ENCODE data around the gene NFIX. TPM values are rescaled to one million over a fixed set of nuclear protein-coding genes. Genes with fewer than 3 reads are reported as not detected.

Gene NFIX
- total and polyA plus RNA-seq, 2 donors (not counting 3 experiments of a cell fraction or from before 2014, with no cell fraction given) = 9.8 to 37.7 TPM

GRCh38 chr19:13022859-13023636 is 27.8 kb downstream of the NFIX start:
- CTCF ChIA-PET = interaction anchor here (0.7 to 4.5 kb wide), 12 partner anchors 10 to 239 kb away, joined by 3 to 38 read pairs (median 6); no protein-coding TSS in a partner anchor
- TF ChIP-seq POLR2A (IDR thresholded peaks at IDR 0.05; ENCODE audit: low read depth, low read length) (peak; percentile 31), POLR2AphosphoS5 (IDR thresholded peaks at IDR 0.05; ENCODE audit: insufficient read depth, low read depth, low read length) (no peak), MAX (IDR thresholded peaks at IDR 0.05; ENCODE audit: insufficient read depth, insufficient read length) (peak; percentile 2)
- Histone ChIP-seq H3K9me1 (replicated peaks; ENCODE audit: control insufficient read depth, extremely low read depth, insufficient read depth, low read length) (no peaks in the 10 kb centered on the region), H3K27ac (ENCODE audit: insufficient read depth, low read depth, low read length) (peak overlapping the region; percentile 33), H3K79me2 (ENCODE audit: control insufficient read depth, insufficient read depth, low read length) (no peaks in the 10 kb centered on the region), H3K4me1 (ENCODE audit: control insufficient read depth, extremely low read depth, insufficient read depth, low read length) (peaks cover 52% of the 10 kb centered on the region), H3K9ac (replicated peaks; ENCODE audit: extremely low read depth, insufficient read depth, low read length) (peak overlapping the region; percentile 44), H3K4me2 (ENCODE audit: insufficient read depth, low read length) (peak overlapping the region; percentile 70), H4K20me1 (replicated peaks; ENCODE audit: control insufficient read depth, extremely low read depth, insufficient read depth, low read length) (no peaks in the 10 kb centered on the region), H3K9me3 (replicated peaks; ENCODE audit: control insufficient read depth, insufficient read depth, low read length) (no peaks in the 10 kb centered on the region), H3K4me3 (replicated peaks in 1 of 3; ENCODE audit: insufficient read depth in 1 of 3, low read depth in 1 of 3, low read length in 3 of 3) (peak overlapping the region; percentile 28 to 84 (median 59)), H3K27me3 (ENCODE audit: control insufficient read depth in 2 of 2, insufficient read depth in 2 of 2, low read length in 2 of 2) (no peaks in the 10 kb centered on the region), H3K36me3 (ENCODE audit: control insufficient read depth in 2 of 2, extremely low read depth in 1 of 2, insufficient read depth in 2 of 2, low read length in 2 of 2) (no peaks in the 10 kb centered on the region), H2AFZ (ENCODE audit: low read depth, low read length) (peak overlapping the region; percentile 88)
- DNase-seq (ENCODE audit: low read depth, low spot score) (peak; percentile 80), FAIRE-seq (peak; percentile 69)
- POLR2A ChIA-PET = interaction anchor here (1.0 kb wide), 1 partner anchor 38 kb away, joined by 4 read pairs; no protein-coding TSS in a partner anchor
- dilution Hi-C loops (cut with MboI; ENCODE audit: extremely low pct_ligation_motif_present, low sequenced_read_pairs) (no loop called here), intact Hi-C loops (cut with micrococcal nuclease) (loop anchor here (5.0 kb wide), 1 partner anchor 39 kb away; no protein-coding TSS in a partner anchor)
- no TSS peak for BruUV-seq (replicated peaks)

GRCh38 chr19:13023656-13024055 is 28.4 kb downstream of the NFIX start:
- BruUV-seq (replicated peaks) = no TSS peak
- Histone ChIP-seq H3K27me3 (ENCODE audit: control insufficient read depth in 2 of 2, insufficient read depth in 2 of 2, low read length in 2 of 2) (no peaks in the 10 kb centered on the region), H3K27ac (ENCODE audit: insufficient read depth, low read depth, low read length) (no peak overlapping the region), H3K9me1 (replicated peaks; ENCODE audit: control insufficient read depth, extremely low read depth, insufficient read depth, low read length) (no peaks in the 10 kb centered on the region), H3K36me3 (ENCODE audit: control insufficient read depth in 2 of 2, extremely low read depth in 1 of 2, insufficient read depth in 2 of 2, low read length in 2 of 2) (no peaks in the 10 kb centered on the region), H3K4me2 (ENCODE audit: insufficient read depth, low read length) (peak overlapping the region; percentile 70), H3K79me2 (ENCODE audit: control insufficient read depth, insufficient read depth, low read length) (no peaks in the 10 kb centered on the region), H4K20me1 (replicated peaks; ENCODE audit: control insufficient read depth, extremely low read depth, insufficient read depth, low read length) (no peaks in the 10 kb centered on the region), H2AFZ (ENCODE audit: low read depth, low read length) (no peak overlapping the region), H3K9me3 (replicated peaks; ENCODE audit: control insufficient read depth, insufficient read depth, low read length) (no peaks in the 10 kb centered on the region), H3K4me3 (replicated peaks in 1 of 3; ENCODE audit: insufficient read depth in 1 of 3, low read depth in 1 of 3, low read length in 3 of 3) (peak overlapping the region; percentile 28 to 84 (median 59)), H3K4me1 (ENCODE audit: control insufficient read depth, extremely low read depth, insufficient read depth, low read length) (peaks cover 48% of the 10 kb centered on the region), H3K9ac (replicated peaks; ENCODE audit: extremely low read depth, insufficient read depth, low read length) (no peak overlapping the region)
- intact Hi-C loops (cut with micrococcal nuclease) = loop anchor here (5.0 kb wide), 1 partner anchor 39 kb away; no protein-coding TSS in a partner anchor
- DNase-seq (ENCODE audit: low read depth, low spot score) (no peak), FAIRE-seq (no peak)
- TF ChIP-seq POLR2A (IDR thresholded peaks at IDR 0.05; ENCODE audit: low read depth, low read length) (no peak), POLR2AphosphoS5 (IDR thresholded peaks at IDR 0.05; ENCODE audit: insufficient read depth, low read depth, low read length) (no peak), FOS (IDR thresholded peaks at IDR 0.05; ENCODE audit: borderline replicate concordance, insufficient read depth, low read length) (no peak), MAX (IDR thresholded peaks at IDR 0.05; ENCODE audit: insufficient read depth, insufficient read length) (no peak), MYC (IDR thresholded peaks at IDR 0.05; ENCODE audit: low read depth, low read length) (no peak), EZH2 (IDR thresholded peaks at IDR 0.05; ENCODE audit: borderline replicate concordance, low read depth, low read length, severe bottlenecking) (no peak), JUN (IDR thresholded peaks at IDR 0.05; ENCODE audit: borderline replicate concordance, insufficient read depth, insufficient read length, low read depth) (no peak), GATA2 (IDR thresholded peaks at IDR 0.05; ENCODE audit: insufficient read depth, insufficient read length, low read depth, low read length) (no peak), CTCF (IDR thresholded peaks at IDR 0.05; ENCODE audit: extremely low read depth in 1 of 2, insufficient read depth in 1 of 2, low read depth in 1 of 2, low read length in 2 of 2) (no peak)
- dilution Hi-C loops (cut with MboI; ENCODE audit: extremely low pct_ligation_motif_present, low sequenced_read_pairs) = no loop called here
- ChIA-PET CTCF (interaction anchor here (1.0 to 4.5 kb wide), 5 partner anchors 10 to 58 kb away, joined by 3 to 38 read pairs (median 13); no protein-coding TSS in a partner anchor), POLR2A (no interaction called here)

Measured in endothelial cell of umbilical vein (primary cell).